IPS DF 4.7 (cell line): ENCODE results near the gene STX2.
"Not testable (repeated sequence)": the region's sequence is repeated elsewhere in the genome, so short reads cannot be mapped to it uniquely, and the experiment has no call there.

Source experiments
- DNase-seq: peaks from one replicate; pipeline ENCODE4 v3.0.0-alpha.2; 2013; ENCODE audit warnings: low spot score; ENCODE audit errors: extremely low read depth

Gene STX2

DNA sequence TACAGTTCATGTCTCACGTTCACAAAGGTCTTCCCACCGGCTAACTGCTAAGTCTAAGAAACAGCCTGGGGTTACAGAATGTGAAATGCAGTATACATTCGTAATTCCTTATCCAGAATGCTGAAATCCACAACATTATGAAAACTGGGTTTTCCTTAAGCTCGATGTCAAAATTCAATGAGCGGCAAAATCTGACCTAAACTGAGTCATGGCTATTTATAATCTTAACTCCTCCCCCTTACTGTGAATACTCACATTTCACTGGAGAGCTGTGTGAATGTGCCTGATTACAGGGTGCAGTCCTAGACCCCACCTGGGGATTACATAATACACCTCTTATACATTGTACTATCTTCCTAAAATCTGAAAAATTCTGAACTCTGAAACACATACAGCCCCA, 35.3 kb downstream of the STX2 start:
- no peak for DNase-seq

DNA sequence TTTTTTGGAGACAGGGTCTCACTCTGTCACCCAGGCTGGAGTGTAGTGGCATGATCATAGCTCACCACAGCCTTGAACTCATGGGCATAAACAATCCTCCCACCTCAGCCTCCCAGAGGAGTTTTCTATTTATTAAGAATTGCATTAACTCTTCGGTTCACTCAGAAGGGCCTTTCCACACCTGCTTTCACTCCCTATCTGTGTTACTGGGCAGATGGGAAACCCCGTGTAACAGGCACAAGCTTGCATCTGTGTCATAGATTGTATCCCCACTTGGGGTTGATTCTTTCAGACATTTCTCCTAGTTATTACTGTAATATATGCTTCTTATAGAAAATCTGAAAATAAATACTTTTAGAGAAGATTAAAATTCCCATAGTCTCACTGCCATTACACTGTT, 38.7 kb downstream of the STX2 start:
- DNase-seq: no peak

DNA sequence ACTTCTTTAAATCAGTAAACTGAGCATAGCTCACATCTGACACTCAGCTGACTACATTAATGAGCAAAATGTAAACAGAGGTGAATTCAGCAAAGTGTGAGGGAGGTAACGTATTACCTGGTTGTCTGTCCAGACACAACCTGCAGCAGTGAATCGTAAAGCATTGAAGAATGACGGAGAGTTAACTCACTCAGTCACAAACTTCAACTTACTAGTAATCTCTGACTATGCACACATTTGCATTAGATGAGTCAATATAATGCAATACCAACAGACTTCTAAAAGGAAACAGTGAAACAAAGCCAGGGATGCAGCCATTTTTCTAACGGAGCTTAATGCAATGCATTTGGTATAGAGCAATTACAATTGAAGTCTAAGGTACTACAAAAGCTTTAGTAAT, 40.0 kb downstream of the STX2 start:
- DNase-seq: no peak

DNA sequence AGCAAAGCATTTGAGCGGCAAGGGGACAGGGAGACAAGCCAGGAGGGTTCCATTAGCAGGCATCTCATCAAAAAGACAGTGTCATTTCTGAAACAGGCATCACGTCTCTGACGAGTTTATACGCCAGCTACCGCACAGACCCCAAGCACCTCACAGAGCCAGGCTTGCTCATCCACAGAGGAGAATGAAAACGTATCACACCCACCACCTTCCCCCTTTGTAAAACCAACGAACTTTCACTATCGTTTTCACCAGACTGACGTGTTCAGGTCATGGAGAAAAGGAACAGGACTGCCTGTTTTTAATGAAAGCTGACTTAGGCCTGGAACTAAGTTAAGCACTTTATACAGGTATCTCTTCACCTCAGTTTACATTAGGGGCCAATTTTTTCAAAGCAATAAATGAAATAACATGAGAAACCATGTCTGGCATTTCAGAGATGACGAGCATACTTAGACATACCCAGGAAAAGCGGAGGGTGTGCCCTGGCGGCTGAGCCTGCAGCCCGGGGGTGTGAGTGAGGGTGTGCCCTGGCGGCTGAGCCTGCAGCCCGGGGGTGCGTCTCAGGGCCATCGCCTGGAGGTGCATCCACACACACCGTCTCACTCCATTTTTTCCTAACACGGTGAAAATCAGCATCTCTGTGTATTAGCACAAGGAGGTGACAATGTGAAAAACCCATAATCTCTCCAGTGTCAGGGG, 41.9 kb downstream of the STX2 start:
- no peak for DNase-seq

DNA sequence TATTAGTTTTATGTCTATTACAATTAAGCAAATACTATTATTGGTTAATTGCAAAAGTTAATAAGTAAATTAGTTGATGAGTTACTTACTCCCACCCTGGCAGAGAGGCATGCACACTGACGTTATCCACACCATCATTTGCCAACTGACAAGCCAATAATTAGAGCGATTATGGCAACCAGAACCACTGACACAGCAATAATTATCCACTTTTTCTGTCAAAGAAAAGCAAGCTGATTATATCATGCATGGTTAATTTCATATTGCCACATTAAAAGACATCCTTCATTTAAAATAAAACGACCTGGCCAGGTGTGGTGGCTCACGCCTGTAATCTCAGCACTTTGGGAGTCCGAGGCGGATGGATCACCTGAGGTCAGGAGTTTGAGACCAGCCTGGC, 43.1 kb downstream of the STX2 start:
- DNase-seq: no peak

DNA sequence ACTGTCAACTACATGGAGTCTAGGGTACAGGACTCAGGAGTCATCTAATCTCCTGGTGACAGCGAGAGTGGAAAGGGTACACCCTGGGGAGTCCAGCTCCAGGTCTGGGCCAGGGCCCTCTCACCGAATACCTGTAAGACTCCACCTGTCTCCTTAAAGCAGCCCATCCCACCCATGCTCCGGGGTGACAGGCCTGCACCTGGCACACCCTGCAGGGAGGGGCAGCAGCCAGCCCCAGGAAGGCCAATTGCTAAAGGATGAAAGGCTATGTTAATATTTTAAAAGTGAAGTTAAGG, 45.5 kb downstream of the STX2 start:
- no peak for DNase-seq

DNA sequence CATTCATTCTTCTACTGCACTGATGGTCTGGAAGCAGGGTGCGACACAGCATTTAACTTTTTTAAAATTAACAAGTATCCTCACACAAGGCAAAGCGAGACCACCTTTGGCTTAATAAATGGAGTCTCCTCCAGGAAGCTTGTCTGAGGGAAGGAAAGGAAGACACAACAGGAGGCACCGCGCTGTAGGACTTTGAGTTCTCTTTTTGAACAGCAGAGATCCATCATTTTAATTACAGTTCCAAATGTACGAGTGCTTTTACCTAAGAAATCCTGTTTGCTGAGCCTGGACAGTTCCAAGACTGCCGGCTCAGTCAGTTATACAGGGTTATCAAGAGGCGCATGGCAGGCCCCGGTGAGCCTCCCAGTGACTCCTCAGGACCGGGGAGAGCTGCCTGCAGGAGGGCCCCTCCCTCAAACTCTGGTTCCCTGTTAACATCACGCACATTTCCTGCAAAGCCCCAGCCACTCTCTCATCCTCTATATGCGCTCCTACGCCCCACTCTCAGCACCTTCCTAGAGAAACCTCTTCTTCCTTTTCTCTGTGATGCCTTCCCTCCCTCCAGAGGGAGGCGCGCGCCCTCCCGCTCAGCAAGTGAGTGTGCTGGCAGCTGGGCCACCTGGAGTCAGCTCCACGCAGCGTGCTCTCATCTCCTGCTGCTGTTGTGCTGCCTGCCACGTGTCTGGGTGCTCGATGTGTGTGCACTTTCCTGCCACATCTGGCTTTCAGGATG, 46.1 kb downstream of the STX2 start:
- DNase-seq: no peak

DNA sequence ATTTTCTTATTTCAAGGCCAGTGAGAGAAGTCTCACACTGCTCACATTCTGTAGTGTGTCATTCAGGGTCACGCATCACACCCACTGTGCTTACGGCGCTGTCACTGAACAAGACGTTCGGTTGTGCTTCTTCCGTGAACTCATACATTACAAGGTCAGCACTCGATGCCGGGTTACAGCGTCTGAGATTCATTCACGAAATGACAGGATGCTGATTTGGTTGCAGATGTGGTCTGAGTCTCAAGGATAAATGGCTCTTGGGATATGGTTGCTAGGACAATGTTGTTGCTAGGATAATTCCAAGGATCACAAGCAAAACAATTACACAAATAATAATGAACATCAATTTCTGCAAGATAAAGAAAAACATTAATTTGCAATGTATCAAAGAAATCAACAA, 47.4 kb downstream of the STX2 start:
- DNase-seq: no peak

DNA sequence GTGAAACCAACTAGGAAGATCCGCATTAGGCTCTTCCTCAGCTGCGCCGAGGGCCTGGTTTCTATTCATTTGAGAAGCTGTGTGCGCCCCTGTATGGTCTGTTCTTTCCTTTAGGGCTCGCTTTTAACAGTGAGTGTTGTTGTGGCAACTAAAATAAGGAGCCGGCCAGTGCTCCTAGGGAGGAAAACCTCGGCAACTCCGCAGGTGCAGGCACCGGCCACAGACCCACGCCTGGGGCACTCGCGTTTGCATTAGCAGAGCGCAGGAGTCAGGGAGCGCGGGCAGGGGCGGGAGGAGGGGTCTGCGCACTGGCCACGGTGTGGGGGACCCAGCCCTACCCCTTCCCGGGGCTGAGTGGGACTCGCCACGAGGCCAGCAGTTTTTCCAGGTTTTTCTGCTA, 50.5 kb downstream of the STX2 start:
- DNase-seq: no peak

DNA sequence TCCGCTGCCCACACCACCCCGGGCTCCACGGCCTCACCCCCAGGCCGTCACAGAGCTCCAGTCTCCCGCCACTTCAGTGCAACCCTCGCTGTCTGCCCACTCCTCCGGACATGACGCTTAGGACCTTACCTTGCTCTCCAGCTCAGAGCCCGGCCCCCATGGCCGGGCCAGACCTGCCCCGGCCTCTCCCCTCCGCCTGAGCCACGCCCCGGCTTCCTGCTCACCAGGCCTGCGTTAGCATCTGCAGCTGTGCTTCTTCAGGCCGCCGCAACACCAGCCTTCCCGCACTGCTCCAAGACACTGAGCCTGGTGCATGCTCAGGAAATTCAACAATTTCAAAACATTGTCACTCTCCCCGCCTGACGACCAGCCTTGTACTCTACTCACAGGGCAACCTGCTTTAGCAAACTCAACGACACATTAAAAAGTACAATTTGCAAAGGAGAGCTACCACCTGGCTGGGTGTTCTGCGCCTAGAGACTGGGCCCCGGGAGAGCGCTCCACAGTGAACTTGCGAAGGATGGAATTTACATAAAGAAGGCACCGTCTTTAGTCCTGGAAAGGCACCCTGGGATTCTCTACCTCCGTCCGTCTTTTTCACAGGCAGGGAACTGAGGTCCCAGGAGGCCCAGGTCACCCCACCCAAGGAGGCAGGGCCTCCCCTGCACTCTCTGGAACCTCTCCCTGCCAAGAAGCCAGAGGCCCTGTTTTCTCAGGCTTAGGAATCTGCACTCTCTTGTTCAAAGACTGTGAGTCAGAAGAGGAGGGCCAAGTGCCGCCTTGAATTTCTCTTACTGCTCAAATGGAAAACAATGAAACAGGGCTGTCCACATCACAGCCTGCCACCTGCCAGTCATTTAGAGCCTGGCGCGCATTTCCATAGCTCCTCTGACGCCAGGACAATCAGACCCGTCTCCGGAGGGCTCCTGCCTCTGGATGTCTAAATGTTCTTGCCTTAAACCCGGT, 51.3 kb downstream of the STX2 start:
- DNase-seq: no peak

DNA sequence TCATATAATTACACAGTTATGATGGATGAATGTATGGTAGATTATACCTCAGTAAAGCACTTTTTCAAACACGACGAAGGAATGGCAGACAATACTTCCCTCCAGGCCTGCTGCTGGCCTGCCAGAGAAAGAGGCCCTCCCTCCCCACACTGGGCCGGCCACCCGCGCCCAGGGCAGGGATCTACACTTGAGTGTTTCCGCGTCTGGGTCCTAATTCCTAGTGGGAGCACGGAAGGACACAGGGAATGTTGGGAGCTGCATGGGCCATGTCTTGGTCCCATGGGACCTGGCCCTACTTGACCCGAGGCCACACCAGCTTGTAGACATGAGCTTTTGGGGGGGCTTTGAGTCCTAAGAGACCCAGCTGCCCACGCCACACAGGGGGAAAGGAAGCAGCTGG, 52.0 kb downstream of the STX2 start:
- DNase-seq: no peak

DNA sequence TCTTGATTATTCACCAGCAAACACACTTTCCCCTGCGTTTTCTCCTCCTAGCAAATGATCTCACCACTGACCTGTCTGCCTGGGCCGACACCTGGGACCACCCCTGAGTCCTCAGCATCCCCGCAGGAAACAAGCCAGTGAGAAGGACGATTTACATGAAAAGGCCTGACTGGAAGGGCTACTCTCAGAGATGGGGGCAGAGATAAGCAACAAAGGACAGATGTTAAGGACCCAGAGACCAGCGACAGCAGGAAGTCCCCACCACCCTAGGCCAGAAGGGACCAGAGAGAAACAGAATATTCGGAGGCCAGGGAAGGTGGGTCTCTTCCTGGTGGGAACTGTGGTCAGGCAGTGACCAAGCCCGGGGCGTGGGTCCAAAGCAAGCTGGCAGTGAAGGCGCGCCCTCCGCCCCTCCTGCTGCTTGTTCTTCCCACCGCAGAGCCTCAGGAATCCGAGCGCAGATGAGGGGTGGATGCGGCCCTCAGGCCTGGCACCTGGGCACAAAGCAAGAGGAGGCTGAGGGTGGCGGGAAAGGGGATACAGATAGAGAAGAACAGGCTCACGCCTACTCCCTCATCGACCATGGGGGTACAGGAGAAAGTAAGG, 55.8 kb downstream of the STX2 start:
- DNase-seq: no peak

DNA sequence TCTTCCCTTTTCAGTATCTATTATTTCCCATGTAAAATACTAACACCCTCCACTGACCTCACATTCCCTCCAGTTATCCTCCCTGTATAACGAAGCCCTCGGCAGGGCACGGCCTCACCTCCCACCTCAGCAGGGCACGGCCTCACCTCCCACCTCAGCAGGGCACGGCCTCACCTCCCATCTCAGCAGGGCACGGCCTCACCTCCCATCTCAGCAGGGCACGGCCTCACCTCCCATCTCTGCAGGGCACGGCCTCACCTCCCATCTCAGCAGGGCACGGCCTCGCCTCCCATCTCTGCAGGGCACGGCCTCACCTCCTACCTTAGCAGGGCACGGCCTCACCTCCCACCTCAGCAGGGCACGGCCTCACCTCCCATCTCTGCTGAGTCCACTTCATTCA, 56.8 kb downstream of the STX2 start:
- not testable (repeated sequence) for DNase-seq

DNA sequence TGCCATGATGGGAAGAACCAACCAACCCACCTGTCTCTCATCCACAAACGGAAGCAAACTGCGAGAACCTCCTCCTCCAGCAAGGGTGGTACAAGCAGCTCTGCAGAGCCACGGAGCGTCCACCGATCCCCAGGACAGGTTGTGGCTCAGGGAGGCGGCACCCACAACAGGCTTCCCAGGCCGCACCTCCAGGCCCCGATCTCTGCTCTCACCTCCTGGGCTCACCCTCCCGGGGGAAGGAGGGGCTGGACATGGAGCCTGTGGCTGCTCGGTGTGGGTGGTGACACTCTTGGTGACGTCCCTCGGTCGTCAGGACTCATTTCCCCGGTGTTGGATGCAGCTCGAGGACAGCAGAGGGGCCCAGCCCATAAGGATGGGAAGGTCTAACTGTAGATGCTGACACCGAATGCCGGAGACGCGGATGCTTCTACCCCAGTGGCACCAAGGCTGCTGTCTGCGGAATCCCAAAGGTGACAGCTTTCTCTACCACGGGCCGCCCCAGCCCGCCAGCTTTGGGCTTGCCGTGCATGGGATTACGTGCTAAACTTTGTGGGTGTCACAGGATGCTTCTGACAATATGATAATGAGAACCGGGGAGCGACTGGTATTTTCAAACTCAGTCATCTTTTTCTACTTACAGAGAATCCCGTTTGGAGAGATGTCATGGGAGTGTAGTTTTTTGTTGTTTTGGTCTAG, 58.0 kb downstream of the STX2 start:
- no peak for DNase-seq

DNA sequence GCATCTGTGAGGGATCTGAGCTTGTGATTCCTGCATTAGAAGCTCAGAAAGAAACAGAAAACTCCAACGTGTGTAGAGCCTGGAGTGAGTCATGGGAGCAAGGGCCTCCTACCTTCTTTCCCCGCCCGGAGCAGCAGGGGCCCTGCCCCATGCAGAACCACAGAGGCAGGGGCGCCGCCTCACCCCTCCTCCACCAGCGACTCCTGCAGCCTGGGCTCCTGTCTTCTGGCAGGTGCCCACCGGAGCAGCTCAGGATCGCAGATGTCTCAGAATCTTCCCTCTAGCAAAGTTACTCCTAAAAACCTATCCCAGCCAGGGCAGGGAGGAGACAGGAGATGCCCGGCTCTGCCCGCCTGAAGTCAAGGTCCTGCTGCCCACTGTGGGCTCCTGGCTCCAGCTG, 58.7 kb downstream of the STX2 start:
- no peak for DNase-seq

DNA sequence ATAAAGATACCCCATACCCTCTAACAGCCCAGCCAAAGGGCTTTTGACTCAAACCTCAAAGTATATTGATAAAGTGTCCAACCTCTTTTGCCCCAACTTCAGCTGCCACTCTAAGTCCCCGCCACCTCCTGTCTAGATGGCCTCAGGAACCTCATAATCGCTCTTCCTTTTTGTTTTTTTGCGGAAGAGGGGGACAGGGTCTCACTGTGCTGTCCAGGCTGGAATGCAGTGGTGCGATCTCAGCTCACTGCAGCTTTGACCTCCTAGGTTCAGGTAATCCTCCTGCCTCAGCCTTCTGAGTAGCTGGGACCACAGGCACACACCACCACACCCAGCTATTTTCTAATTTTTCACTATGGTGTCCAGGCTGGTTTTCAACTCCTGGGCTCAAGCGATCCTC, 60.3 kb downstream of the STX2 start:
- no peak for DNase-seq

DNA sequence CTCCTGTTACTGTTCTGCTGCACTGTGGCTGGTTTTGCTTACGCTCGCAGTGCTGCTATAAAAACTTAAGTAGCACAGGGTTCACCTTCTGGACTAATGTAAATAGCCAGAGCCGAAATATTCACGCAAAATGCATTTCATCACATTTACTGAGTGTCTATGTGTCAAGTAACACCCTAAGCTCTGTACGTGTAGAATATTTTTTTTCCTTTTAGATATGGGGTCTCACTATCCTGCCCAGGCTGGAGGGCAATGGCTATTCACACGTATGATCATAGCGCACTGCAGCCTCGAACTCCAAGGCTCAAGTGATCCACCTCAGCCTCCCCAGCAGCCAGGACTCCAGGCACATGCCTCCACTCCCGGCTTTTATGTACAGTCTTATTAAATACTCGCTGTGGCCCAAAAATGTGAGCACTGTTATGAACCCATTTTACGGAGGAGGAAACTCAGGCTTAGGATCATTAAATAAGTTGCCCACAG, 62.2 kb downstream of the STX2 start:
- no peak for DNase-seq

DNA sequence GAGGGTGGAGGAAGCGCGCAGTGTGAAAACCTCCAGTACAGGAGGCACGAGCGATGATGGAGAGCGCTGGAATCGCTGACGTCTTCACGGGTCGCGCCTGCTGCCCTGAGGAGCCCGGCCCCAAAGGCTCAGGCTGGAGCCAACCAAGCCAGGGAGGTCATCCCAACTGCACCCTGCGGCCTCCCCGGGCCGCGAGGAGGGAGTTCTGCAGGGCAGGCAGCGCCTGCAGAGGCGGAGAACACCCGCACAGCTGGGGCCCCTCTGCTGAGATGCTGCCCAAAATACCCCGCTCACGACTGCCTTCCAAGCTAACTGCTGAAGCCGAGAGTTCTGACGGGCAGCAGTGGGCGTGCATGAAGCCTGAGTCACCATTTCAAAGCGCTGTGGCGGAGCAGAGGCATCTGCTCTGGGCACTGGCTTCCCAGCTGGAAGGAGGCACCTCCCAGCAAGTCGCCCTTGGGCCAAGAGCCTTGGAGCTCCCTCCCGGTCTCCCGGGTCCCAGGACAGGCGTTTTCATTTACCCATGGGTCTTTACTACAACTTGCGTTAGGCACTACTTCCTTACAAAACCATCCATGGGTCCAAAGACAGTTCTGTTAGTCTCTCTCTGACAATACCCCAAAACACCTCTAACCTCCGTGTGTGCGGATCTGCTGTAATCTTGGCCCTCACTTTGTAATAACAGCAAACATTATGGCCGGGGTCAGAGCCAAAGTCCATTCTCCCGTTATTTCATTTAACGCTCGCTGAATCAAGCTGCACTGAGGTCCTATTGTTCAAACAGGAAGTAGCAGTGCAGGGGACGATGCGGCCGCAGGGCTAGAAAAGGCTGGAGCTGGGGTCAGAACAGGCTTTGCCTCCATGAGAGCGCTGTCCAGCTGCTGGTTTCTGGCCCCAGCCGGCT, 62.8 kb downstream of the STX2 start:
- no peak for DNase-seq

DNA sequence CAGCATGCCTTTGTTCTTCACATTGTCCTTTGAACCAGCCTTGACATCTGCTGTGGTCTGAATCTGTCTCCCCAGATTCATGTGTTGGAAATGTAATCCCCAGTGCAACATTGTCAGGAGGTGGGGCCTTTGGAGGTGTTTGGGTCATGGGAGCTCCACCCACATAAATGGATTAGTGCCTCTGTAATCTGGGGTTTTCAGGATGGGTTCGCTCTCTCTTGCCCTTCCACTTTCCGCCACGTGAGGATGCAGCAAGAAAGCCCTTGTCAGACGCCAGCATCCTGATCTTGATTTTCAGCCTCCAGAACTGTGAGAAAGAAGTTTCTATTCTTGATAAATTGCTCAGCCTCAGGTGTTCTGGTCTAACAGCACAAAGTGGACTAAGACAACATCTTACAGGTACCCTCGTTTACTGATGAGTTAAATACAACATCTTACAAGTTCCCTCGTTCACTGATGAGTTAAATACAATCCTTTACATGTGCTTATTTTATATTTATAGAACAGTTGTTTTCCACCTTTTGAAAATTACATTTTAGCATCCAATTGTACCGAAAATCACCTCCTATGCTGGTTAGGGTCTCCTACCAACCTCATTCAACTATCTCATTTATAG, 68.5 kb downstream of the STX2 start:
- no peak for DNase-seq

DNA sequence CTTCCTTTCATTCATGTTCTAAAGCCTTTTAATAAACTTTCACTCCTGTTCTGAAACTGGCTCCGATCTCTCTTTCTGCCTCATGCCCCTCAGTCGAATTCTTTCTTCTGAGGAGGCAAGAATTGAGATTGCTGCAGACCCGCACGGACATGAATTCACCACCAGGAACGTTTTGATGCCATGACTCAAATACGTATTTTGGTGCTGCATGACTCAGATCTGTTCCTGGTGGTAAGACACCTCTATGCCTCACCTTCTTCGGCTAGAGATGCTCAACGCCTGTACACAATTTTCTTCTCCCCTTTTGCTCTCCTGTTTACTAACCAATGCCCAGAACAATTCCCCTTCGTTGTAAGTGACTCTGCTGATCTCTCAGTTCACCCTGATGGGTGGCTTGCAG, 70.9 kb downstream of the STX2 start:
- DNase-seq: no peak
